Adrenal gland (tissue), 12 donors: ENCODE measurements around the gene LGALS8. TPM values are rescaled to one million over a fixed set of nuclear protein-coding genes. Genes with fewer than 3 reads are reported as not detected.

Experiments used
- DNase-seq, 7 donors: peaks; one replicate each; pipeline ENCODE4 v3.0.0-alpha.2; 2019 to 2020
- H3K27ac ChIP-seq, 5 donors: fragments of 200-600 bp; sonication (generic) in 4 of 5; 1 replicate in 3 of 5; 2 replicates in 2 of 5; pipeline versions ENCODE4 v1.5.1 to v1.8.0; 2016 to 2020; ENCODE audit warnings: mild to moderate bottlenecking in 1 of 5
- H3K27me3 ChIP-seq: fragments of 200-600 bp; 2 replicates; pipeline ENCODE4 v1.8.0; 2021
- H3K36me3 ChIP-seq, 2 donors: fragments of 200-600 bp; replicated peaks in 1 of 2; 1 replicate in 1 of 2; 2 replicates in 1 of 2; pipeline versions ENCODE4 v1.5.1 to v1.8.0; 2018 to 2022
- H3K4me1 ChIP-seq, 2 donors: fragments of 200-600 bp; replicated peaks in 1 of 2; 1 replicate in 1 of 2; 2 replicates in 1 of 2; pipeline versions ENCODE4 v1.5.1 to v1.8.0; 2018 to 2021
- H3K4me3 ChIP-seq, 4 donors: fragments of 200-600 bp; sonication (generic) in 3 of 4; one replicate each; pipeline ENCODE4 v1.5.1; 2016 to 2018
- H3K9me3 ChIP-seq, 3 donors: fragments of 200-600 bp; sonication (generic) in 1 of 3; replicated peaks in 1 of 3; 1 replicate in 2 of 3; 2 replicates in 1 of 3; pipeline versions ENCODE4 v1.5.1 to v1.8.0; 2016 to 2021
- POLR2A ChIP-seq, 2 donors: fragments of 450-650 bp; IDR thresholded peaks; one replicate each; pipeline ENCODE4 v1.6.1; 2017; ENCODE audit warnings: antibody characterized with exemption in 2 of 2, mild to moderate bottlenecking in 2 of 2, moderate library complexity in 1 of 2
- WGBS, 4 donors: extraction: QIAGEN DNeasy Blood & Tissue Kit in 2 of 4; methylation state at CpG; one replicate each; pipeline versions ENCODE4 v1.1.5 to v1.1.7; 2013 to 2017; 5-methylcytosine and 5-hydroxymethylcytosine counted together
- intact Hi-C, 2 donors: fragments of 100-400 bp; cut with DNase I; formaldehyde crosslinking; loops; one replicate each; pipeline versions ENCODE4 v1.14.1 to v1.15.0; 2022 to 2023
- polyA plus RNA-seq, 3 donors: library from polyadenylated mRNA; stranded (reverse); fragments of 200-250 nt in 2 of 3; fragments of 350-450 nt in 1 of 3; fragmentation: Illumina TruSeq in 1 of 3; extraction: RNeasy Lipid Tissue Mini Kit (QIAGEN cat#74804) in 1 of 3; gene quantifications; one replicate each; pipeline ENCODE4 v1.2.3, GENCODE V29; 2013 to 2014
- total RNA-seq, 9 donors: library from RNA; depleted of rRNA in 4 of 9; stranded (reverse); fragments of >200 nt in 4 of 9; fragments of 120-200 nt in 1 of 9; fragmentation: NEBNext Ultra II Directional in 1 of 9; extraction: Animal tissue kit (Norgen Biotek cat#: 25700) in 1 of 9; gene quantifications; one replicate each; pipeline versions ENCODE4 v1.1.0 to v1.2.4, GENCODE V29; 2013 to 2023
- TF ChIP-seq, protein P1 (sequence below), 6 experiments: fragments of 450-650 bp in 4 of 6; fragments of 200-600 bp in 2 of 6; sonication (generic) in 1 of 6; IDR thresholded peaks; 1 replicate in 5 of 6; 2 replicates in 1 of 6; pipeline versions ENCODE4 v1.5.1 to v1.8.0; 2016 to 2021; ENCODE audit warnings: antibody characterized with exemption in 6 of 6, mild to moderate bottlenecking in 2 of 6, moderate library complexity in 1 of 6
- donor health status: healthy with polysubstance abuse.
- donor health status: Bipolar disorder and iron deficiency.
- donor health status: DM: yes; HTN: yes; CAD: no.
- donor health status: DM: no; HTN: no; CAD: no.
- donor health status: DM: no; HTN: no; CAD: no.
- donor health status: DM: yes; HTN: yes; CAD: no.

The LGALS8 gene
- total and polyA plus RNA-seq, 12 donors: 23.2 to 100 (median 54.6) TPM

DNA sequence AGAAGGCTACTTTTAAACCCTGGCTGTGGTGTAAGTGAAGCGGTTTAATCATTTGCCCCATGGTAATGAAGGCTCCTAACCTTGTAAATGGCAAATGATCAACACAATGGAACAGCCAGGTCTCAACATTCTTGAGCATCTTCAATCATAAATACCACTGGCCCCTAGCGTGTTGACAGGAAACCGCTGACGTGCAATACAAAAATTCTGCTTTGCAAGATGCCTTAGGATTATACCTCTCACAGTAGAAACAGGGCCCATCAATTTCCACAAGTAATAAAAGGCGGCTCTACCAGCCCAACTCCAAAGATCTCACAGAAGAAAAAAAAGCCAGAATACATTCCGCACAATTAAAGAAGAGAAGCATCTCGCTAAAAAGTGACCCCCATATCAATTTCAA is 32.8 kb downstream of the LGALS8 start:
- 93 to 98% (median 95%) methylated on average over 7 of the region's 7 CpGs for WGBS, 4 donors
- no peaks in the 10 kb centered on the region for H3K9me3 ChIP-seq
- no peak overlapping the region for H3K4me3 ChIP-seq
- H3K27me3 ChIP-seq: no peaks in the 10 kb centered on the region
- H3K4me1 ChIP-seq: no peaks in the 10 kb centered on the region
- TF ChIP-seq, protein P1, sequence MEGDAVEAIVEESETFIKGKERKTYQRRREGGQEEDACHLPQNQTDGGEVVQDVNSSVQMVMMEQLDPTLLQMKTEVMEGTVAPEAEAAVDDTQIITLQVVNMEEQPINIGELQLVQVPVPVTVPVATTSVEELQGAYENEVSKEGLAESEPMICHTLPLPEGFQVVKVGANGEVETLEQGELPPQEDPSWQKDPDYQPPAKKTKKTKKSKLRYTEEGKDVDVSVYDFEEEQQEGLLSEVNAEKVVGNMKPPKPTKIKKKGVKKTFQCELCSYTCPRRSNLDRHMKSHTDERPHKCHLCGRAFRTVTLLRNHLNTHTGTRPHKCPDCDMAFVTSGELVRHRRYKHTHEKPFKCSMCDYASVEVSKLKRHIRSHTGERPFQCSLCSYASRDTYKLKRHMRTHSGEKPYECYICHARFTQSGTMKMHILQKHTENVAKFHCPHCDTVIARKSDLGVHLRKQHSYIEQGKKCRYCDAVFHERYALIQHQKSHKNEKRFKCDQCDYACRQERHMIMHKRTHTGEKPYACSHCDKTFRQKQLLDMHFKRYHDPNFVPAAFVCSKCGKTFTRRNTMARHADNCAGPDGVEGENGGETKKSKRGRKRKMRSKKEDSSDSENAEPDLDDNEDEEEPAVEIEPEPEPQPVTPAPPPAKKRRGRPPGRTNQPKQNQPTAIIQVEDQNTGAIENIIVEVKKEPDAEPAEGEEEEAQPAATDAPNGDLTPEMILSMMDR (IDR thresholded peaks at IDR 0.05): no peak
- no peak for TF ChIP-seq POLR2A (IDR thresholded peaks at IDR 0.05)
- DNase-seq: no peak
- intact Hi-C loops: loop anchor here in 1 of 2 donors (10.0 kb wide), 1 partner anchor 48 kb away; the partner anchor contains the start of gene HEATR1
- H3K36me3 ChIP-seq: peaks cover 0 to 92% of the 10 kb centered on the region in 2 donors
- no peak overlapping the region for H3K27ac ChIP-seq

DNA sequence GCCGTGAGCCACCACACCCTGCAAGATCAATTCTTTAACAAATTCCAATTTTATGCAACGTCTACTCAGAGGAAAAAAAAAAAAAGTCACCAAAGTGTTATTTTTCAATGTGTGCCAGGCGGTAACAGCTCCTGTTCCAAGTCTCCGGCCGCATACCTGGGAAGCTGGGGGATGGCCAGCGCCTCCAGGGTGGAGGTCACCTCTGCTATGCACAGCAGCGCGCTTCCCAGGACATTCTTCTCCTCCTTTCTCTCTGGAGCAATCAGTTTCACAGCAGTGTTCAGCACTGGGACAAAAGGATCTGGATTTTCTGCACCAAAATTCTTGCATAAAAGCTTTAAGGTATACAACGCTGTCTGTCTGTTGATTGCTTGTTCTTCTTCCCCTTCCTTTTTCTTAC is 34.3 kb downstream of the LGALS8 start:
- Histone ChIP-seq H3K36me3 (peaks cover 0 to 88% of the 10 kb centered on the region in 2 donors), H3K4me1 (no peaks in the 10 kb centered on the region), H3K27ac (no peak overlapping the region), H3K27me3 (no peaks in the 10 kb centered on the region), H3K9me3 (no peaks in the 10 kb centered on the region), H3K4me3 (no peak overlapping the region)
- TF ChIP-seq POLR2A (IDR thresholded peaks at IDR 0.05): no peak
- TF ChIP-seq, protein P1 (IDR thresholded peaks at IDR 0.05): no peak
- WGBS, 4 donors: 86 to 90% (median 89%) methylated on average over 9 of the region's 9 CpGs
- no peak for DNase-seq
- intact Hi-C loops: loop anchor here in 1 of 2 donors (10.0 kb wide), 1 partner anchor 47 kb away; the partner anchor contains the start of gene HEATR1

DNA sequence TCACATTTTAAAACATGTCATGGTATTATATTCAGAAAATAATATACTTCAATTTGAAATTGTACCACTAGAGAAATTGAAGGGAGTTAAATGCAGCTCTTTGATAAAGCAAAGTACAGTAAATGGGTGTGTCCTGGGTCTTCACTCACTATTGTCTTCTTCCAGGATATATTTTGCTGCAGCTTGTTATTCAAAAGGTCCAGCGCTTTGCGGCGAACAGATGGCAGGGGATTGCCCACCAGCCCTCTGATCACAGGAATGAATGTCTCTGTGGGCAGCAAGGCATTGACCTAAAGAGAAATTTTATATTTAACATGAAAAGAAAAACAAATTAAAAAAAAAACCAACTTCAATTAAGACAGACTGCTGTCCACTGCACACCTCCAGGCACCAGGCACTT is 35.1 kb downstream of the LGALS8 start:
- intact Hi-C loops: loop anchor here in 1 of 2 donors (10.0 kb wide), 1 partner anchor 46 kb away; the partner anchor contains the start of gene HEATR1
- no peak overlapping the region for H3K4me3 ChIP-seq
- no peak overlapping the region for H3K27ac ChIP-seq
- no peak for TF ChIP-seq POLR2A (IDR thresholded peaks at IDR 0.05)
- TF ChIP-seq, protein P1 (IDR thresholded peaks at IDR 0.05): no peak
- no peaks in the 10 kb centered on the region for H3K27me3 ChIP-seq
- peaks cover 0 to 85% of the 10 kb centered on the region in 2 donors for H3K36me3 ChIP-seq
- DNase-seq: no peak
- H3K9me3 ChIP-seq: no peaks in the 10 kb centered on the region
- H3K4me1 ChIP-seq: no peaks in the 10 kb centered on the region
- 93 to 100% (median 95%) methylated on average over 3 of the region's 3 CpGs for WGBS, 4 donors

DNA sequence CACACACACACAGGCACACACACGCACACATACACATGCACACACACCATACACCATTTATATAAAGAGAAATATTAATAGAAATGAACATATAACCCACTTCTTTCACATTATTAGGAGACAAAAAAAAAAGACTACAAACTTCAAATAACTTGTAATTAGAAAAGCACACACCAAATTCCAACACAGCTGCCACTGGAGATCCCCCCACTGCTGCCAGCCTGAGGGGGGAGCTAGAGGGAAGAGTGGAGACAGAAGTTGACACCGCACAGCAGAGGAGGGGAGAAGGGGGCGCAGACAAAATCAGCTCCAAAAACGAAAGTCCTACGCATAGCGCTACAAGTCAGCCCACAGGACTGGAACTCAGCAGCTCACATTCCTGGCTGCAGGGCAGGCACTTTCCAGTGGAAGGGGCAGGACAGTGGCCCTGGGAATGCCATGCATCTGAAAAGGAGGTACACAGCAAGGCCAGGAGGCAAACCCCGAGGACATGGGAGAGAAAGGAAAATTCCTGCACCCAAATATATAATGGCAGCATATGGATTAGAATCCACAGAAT is 36.5 kb downstream of the LGALS8 start:
- Histone ChIP-seq H3K4me1 (no peaks in the 10 kb centered on the region), H3K27me3 (no peaks in the 10 kb centered on the region), H3K27ac (no peak overlapping the region), H3K4me3 (no peak overlapping the region), H3K9me3 (no peaks in the 10 kb centered on the region), H3K36me3 (peaks cover 0 to 83% of the 10 kb centered on the region in 2 donors)
- WGBS, 4 donors: 88 to 96% (median 94%) methylated on average over 7 of the region's 7 CpGs
- intact Hi-C loops: no loop called here
- no peak for DNase-seq
- no peak for TF ChIP-seq POLR2A (IDR thresholded peaks at IDR 0.05)
- TF ChIP-seq, protein P1 (IDR thresholded peaks at IDR 0.05): no peak
